K562 (cell line): ENCODE measurements around the gene ALDOB. TPM values are rescaled to one million over a fixed set of nuclear protein-coding genes. Genes with fewer than 3 reads are reported as not detected.

Experiments used
- CEBPG ChIP-seq, 3 experiments: fragments of 200-800 bp in 1 of 3; sonication (Bioruptor generic) in 1 of 3; sonication (generic) in 1 of 3; formaldehyde crosslinking in 1 of 3; IDR thresholded peaks in 2 of 3; conservative IDR thresholded peaks in 1 of 3; 2 replicates each; pipeline versions ENCODE4 v1.6.1 to v1.8.0; 2016 to 2022; ENCODE audit warnings: missing compliant biosample characterization in 2 of 3, missing genetic modification characterization in 2 of 3, mild to moderate bottlenecking in 1 of 3, missing genetic modification reagents in 1 of 3
- CTBP1 ChIP-seq: fragments of 450-650 bp; IDR thresholded peaks from 2 replicates; pipeline ENCODE4 v1.6.1; 2016; ENCODE audit warnings: borderline replicate concordance
- CTCF ChIP-seq, 3 experiments: IDR thresholded peaks in 2 of 3; conservative IDR thresholded peaks in 1 of 3; 2 replicates each; pipeline ENCODE4 v1.5.1; 2011 to 2012; ENCODE audit warnings: low read length in 3 of 3, mild to moderate bottlenecking in 3 of 3, control low read depth in 2 of 3, improper control_type of control experiment in 1 of 3, inconsistent platforms in 1 of 3, low read depth in 1 of 3, mixed read lengths in 1 of 3, moderate library complexity in 1 of 3; ENCODE audit not compliant: insufficient read depth in 2 of 3
- EWSR1 ChIP-seq: fragments of 450-650 bp; IDR thresholded peaks from 2 replicates; pipeline ENCODE4 v1.6.1; 2018; ENCODE audit warnings: borderline replicate concordance, mild to moderate bottlenecking, low read depth, moderate library complexity; ENCODE audit not compliant: partially characterized antibody
- FOXO4 ChIP-seq: fragments of 450-650 bp; formaldehyde crosslinking; IDR thresholded peaks from 2 replicates; pipeline ENCODE4 v1.4.0; 2020; ENCODE audit warnings: mild to moderate bottlenecking, moderate library complexity
- HNRNPH1 ChIP-seq: fragments of 200-400 bp; formaldehyde crosslinking; optimal IDR thresholded peaks from 2 replicates; pipeline ENCODE3; 2017; ENCODE audit warnings: low read depth, mild to moderate bottlenecking, low read length, moderate library complexity
- MTA3 ChIP-seq: fragments of 450-650 bp; formaldehyde crosslinking; IDR thresholded peaks from 2 replicates; pipeline ENCODE4 v1.6.1; 2017; ENCODE audit warnings: mild to moderate bottlenecking, borderline replicate concordance
- NFE2 ChIP-seq: IDR thresholded peaks from 2 replicates; pipeline ENCODE4 v1.6.1; 2014; ENCODE audit warnings: antibody characterized with exemption, low read depth
- NR2F6 ChIP-seq: fragments of 450-650 bp; formaldehyde crosslinking; IDR thresholded peaks from 2 replicates; pipeline ENCODE4 v1.4.0; 2020; ENCODE audit warnings: mild to moderate bottlenecking
- PATZ1 ChIP-seq: fragments of 250-450 bp; sonication (Bioruptor Pico); IDR thresholded peaks from 2 replicates; pipeline ENCODE4 v1.5.0; 2020; ENCODE audit warnings: mild to moderate bottlenecking, borderline replicate concordance
- RAD21 ChIP-seq, 2 experiments: fragments of 250-450 bp in 1 of 2; fragments of 450-650 bp in 1 of 2; sonication (Bioruptor Pico) in 1 of 2; formaldehyde crosslinking in 1 of 2; IDR thresholded peaks in 1 of 2; conservative IDR thresholded peaks in 1 of 2; 2 replicates each; pipeline versions ENCODE4 v1.4.0 to v1.8.0; 2020 to 2022; ENCODE audit warnings: mild to moderate bottlenecking in 2 of 2, moderate library complexity in 1 of 2
- TEAD4 ChIP-seq, 2 experiments: sonication (generic) in 1 of 2; formaldehyde crosslinking in 1 of 2; IDR thresholded peaks; 2 replicates each; pipeline versions ENCODE4 v1.6.1 to v1.8.0; 2012 to 2022; ENCODE audit warnings: borderline replicate concordance in 1 of 2, inconsistent platforms in 1 of 2, low read length in 1 of 2, mild to moderate bottlenecking in 1 of 2, missing genetic modification reagents in 1 of 2
- UBTF ChIP-seq, 2 experiments: IDR thresholded peaks; 2 replicates each; pipeline ENCODE4 v1.6.1; 2012; ENCODE audit warnings: improper control_type of control experiment in 2 of 2, low read depth in 2 of 2, low read length in 2 of 2, borderline replicate concordance in 1 of 2
- ZNF121 ChIP-seq: sonication (generic); formaldehyde crosslinking; conservative IDR thresholded peaks from 2 replicates; pipeline ENCODE4 v1.8.0; 2022; ENCODE audit warnings: missing genetic modification reagents
- polyA plus RNA-seq, 8 experiments: library from polyadenylated mRNA; depleted of rRNA in 4 of 8; stranded (reverse) in 5 of 8; unstranded in 3 of 8; fragments of >200 nt; fragmentation: Nextera tagmentation in 2 of 8; fragmentation: Illumina TruSeq in 1 of 8; extraction: Ambion mirVana in 2 of 8; extraction: Trizol in 1 of 8; gene quantifications; 2 replicates each; pipeline versions ENCODE4 v1.2.1 to v1.2.3, GENCODE V29; 2011 to 2014; ENCODE audit warnings: inconsistent platforms in 1 of 8, missing spikeins in 1 of 8
- total RNA-seq, 7 experiments: library from RNA; depleted of rRNA in 6 of 7; stranded (reverse); fragments of >200 nt in 6 of 7; fragmentation: Illumina TruSeq in 2 of 7; extraction: Trizol in 2 of 7; gene quantifications; 2 replicates each; pipeline versions ENCODE4 v1.2.1 to v1.2.3, GENCODE V29; 2011 to 2021; ENCODE audit warnings: low replicate concordance in 1 of 7

The ALDOB gene
- total and polyA plus RNA-seq, 9 of the 15 experiments (the other 6 are each of a cell fraction or from before 2014, with no cell fraction given) = 0.80 TPM; not detected in 8

- TF ChIP-seq CTCF (IDR thresholded peaks at IDR 0.05 in 2 of 3, conservative IDR thresholded peaks at IDR 0.05 in 1 of 3; ENCODE audit: insufficient read depth in 2 of 3, low read depth in 1 of 3, low read length in 3 of 3) (peak; percentile 59 to 78 (median 69)), UBTF (IDR thresholded peaks at IDR 0.05; ENCODE audit: borderline replicate concordance in 1 of 2, low read depth in 2 of 2, low read length in 2 of 2) (no peak), HNRNPH1 (no peak), PATZ1 (CRISPR knock-in tag) (no peak), MTA3 (no peak), ZNF121 (CRISPR knock-in tag) (no peak), RAD21 (CRISPR knock-in tag; conservative IDR thresholded peaks at IDR 0.05 in 1 of 2, IDR thresholded peaks at IDR 0.05 in 1 of 2) (peak; percentile 28 to 69; a peak in 3 of 4 replicates), TEAD4 (IDR thresholded peaks at IDR 0.05; ENCODE audit: low read length) (0 out of 2 replicates have a peak, but pooled peaks have one; percentile 24), TEAD4 (CRISPR knock-in tag; IDR thresholded peaks at IDR 0.05; ENCODE audit: borderline replicate concordance) (no peak), EWSR1 (no peak), CTBP1 (peak; percentile 16; the same call in 1 of the 2 replicates), FOXO4 (no peak), NFE2 (no peak), CEBPG (CRISPR knock-in tag; IDR thresholded peaks at IDR 0.05) (peak; percentile 52; the same call in 1 of the 2 replicates), CEBPG (tag; conservative IDR thresholded peaks at IDR 0.05 in 1 of 2, IDR thresholded peaks at IDR 0.05 in 1 of 2) (peak; percentile 31 to 73; a peak in 3 of 4 replicates), NR2F6 (CRISPR knock-in tag) (no peak)
Measured at GRCh38 chr9:101465326-101465915, 29.8 kb upstream of the ALDOB start (continued).
